Activated naive CD8-positive, alpha-beta T cell treated with anti-CD3 and anti-CD28 coated beads, Interleukin-2, amount 50 U/mL, for 24 hours (primary cell): ENCODE results near the gene CLECL1.
A peak's percentile ranks its signal among the peaks of the same experiment; 100 is the strongest.

ENCODE experiments used
- ATAC-seq: fragments of 150-1000 bp; cut with Tn5 transposase; one replicate; pipeline ENCODE4 v1.10.0; 2021
- DNase-seq: peaks from one replicate; pipeline ENCODE4 v3.0.0; 2021
- H3K27ac Mint-ChIP-seq: one replicate; pipeline ENCODE4 v1.8.0; 2021; ENCODE audit warnings: mild to moderate bottlenecking, mixed read lengths
- H3K27me3 Mint-ChIP-seq: one replicate; pipeline ENCODE4 v1.8.0; 2021; ENCODE audit warnings: mixed read lengths
- H3K36me3 Mint-ChIP-seq: one replicate; pipeline ENCODE4 v1.8.0; 2021; ENCODE audit warnings: low read depth, mixed read lengths
- H3K4me1 Mint-ChIP-seq: one replicate; pipeline ENCODE4 v1.8.0; 2021; ENCODE audit warnings: mixed read lengths
- H3K4me3 Mint-ChIP-seq: one replicate; pipeline ENCODE4 v1.8.0; 2021; ENCODE audit warnings: mild to moderate bottlenecking, moderate library complexity, mixed read lengths
- H3K9me3 Mint-ChIP-seq: one replicate; pipeline ENCODE4 v1.8.0; 2021; ENCODE audit warnings: mixed read lengths

CLECL1 gene

DNA sequence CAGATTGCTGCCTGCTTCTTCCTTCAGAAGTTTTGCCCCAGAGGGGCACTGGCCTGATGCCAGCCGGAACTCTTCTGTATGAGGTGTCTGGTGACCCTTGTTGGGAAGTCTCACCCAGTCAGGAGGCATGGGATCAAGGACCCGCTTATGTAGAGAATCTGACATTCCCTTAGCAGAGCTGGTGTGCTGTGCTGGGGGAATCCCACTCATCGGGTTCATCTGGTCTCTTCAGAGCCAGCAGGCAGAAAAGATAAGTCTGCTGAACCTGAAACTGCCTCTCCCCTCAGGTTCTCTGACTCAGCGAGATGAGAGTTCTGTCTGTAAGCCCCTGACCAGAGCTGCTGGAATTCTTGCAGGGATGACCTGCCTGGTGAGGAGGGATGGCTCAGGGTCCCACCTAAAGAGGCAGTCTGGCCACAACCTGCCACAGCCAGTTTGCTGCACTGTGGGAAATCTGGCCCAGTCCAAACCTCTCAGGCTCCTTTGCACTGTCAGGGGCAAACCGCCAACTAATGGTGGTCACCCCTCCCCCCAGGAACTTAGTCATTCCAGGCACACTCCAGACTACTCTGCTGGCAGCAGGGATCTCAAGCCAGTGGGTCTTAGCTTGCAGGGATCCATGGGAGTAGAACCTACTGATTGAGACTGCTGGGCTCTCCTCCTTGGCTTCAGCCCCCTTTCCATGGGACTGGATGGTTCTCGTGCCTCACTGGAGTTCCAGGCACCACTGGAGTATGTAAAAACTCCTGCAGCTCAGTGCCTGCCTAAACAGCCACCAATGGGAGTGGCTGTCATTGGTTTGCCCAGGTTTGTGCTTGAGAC is 59.3 kb downstream of the CLECL1 start:
- Mint-ChIP-seq H3K4me1 (peaks cover 64% of the 10 kb centered on the region), H3K27me3 (peaks cover 2% of the 10 kb centered on the region), H3K9me3 (no peaks in the 10 kb centered on the region), H3K27ac (peak overlapping the region; percentile 99), H3K4me3 (peak overlapping the region; percentile 91), H3K36me3 (peaks cover 88% of the 10 kb centered on the region)
- ATAC-seq (peak; percentile 53), DNase-seq (peak; percentile 78)
